ENCODE data around the gene PRR14. TPM values are rescaled to one million over a fixed set of nuclear protein-coding genes. Genes with fewer than 3 reads are reported as not detected.

Gene PRR14
- polyA plus RNA-seq (ENCODE audit: insufficient read length): 20.3 TPM

GRCh38 chr16:30650369-30651123 is at the start of gene PRR14:
PRR14 (plus strand) TSS chr16:30650960; CDS start chr16:30651646, 686 bp downstream.
- DNase-seq (ENCODE audit: low read depth): peak; percentile 98

DNA sequence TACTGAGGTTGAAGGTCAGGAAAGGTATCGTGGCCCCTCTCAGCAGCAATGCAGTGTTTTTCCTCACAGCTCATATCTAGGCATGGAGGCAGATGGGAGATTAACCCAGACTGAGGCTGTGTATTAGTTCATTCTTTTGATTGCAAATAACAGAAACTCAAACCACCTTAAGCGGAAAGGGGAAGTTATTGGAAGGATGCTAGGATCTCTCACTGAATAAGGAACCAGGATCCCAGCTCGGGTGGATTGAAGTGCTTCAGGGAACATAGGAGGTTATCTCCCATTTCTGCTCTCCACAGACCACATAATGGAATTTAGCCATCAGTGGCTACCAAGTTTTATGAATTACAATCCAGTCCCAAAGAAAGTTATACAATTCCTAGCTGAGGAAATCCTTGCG is 48.8 kb upstream of the PRR14 start:
- no peak for DNase-seq (ENCODE audit: low read depth)

- no peak for DNase-seq (ENCODE audit: low read depth)
These were observed 48.0 kb upstream of the PRR14 start for GRCh38 chr16:30602616-30603277.

DNA sequence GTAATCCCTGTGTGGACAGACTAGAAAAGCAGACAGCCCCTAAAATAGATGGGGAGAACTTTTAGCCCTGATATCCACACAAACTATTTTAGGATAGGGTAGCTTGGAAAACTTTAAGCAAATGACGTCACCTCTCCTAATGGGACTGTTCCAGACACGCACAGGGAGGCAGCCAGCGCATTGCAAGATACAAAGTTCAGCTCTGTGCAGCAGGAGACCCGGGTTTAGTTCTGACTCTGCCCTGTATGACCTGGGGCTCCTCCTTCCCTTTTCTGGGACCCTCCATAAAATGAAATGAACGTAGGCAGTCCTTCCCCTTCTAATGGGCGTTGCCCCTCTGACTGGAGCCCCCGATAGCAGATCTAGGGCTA is 46.8 kb upstream of the PRR14 start:
- no peak for DNase-seq (ENCODE audit: low read depth)

DNA sequence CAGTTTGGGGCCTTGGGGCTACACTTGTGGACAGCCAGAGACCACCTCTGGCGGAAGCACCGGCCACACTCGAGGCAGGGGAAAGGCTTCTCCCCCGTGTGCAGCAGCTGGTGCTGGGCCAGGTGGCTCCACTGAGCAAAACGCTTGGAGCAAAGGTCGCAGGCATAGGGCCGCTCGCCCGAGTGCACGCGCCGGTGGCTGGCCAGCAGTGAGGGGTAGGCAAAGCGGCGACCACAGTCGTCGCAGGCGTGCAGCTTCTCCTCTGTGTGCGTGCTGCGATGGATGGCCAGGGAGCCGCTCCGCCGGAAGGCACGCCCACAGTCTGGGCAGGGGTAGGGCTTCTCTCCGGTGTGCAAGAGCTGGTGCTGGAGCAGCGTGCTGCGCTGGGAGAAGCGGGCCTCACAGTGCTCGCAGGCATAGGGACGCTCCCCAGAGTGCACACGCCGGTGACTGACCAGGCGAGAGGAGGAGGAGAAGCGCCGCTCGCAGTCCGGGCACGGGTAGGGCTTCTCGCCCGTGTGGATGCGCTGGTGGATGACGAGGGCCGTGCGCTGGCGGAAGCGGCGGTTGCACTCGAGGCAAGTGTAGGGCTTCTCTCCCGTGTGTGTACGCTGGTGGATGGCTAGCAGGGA is 46.3 kb upstream of the PRR14 start:
- no peak for DNase-seq (ENCODE audit: low read depth)

DNA sequence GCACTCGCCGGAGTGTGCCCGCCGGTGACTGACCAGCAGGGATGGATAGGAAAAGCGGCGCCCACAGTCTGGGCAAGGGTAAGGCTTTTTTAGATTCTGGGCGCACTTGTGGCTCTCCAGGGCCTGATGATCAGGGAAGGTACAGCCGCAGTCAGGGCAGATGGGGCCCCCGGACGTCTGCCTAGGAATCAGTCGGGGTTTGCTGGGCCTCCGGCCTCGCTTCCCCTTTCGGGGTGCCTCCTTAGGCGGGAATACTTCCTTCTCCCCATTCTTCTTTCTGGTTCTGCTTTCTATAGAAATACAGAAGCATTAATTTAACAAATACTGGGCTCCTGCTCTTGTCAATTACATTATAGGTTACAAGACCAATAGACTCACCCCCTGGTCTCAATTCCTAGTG is 45.6 kb upstream of the PRR14 start:
- no peak for DNase-seq (ENCODE audit: low read depth)

GRCh38 chr16:30606004-30606403 is 44.8 kb upstream of the PRR14 start:
- DNase-seq (ENCODE audit: low read depth): no peak

DNA sequence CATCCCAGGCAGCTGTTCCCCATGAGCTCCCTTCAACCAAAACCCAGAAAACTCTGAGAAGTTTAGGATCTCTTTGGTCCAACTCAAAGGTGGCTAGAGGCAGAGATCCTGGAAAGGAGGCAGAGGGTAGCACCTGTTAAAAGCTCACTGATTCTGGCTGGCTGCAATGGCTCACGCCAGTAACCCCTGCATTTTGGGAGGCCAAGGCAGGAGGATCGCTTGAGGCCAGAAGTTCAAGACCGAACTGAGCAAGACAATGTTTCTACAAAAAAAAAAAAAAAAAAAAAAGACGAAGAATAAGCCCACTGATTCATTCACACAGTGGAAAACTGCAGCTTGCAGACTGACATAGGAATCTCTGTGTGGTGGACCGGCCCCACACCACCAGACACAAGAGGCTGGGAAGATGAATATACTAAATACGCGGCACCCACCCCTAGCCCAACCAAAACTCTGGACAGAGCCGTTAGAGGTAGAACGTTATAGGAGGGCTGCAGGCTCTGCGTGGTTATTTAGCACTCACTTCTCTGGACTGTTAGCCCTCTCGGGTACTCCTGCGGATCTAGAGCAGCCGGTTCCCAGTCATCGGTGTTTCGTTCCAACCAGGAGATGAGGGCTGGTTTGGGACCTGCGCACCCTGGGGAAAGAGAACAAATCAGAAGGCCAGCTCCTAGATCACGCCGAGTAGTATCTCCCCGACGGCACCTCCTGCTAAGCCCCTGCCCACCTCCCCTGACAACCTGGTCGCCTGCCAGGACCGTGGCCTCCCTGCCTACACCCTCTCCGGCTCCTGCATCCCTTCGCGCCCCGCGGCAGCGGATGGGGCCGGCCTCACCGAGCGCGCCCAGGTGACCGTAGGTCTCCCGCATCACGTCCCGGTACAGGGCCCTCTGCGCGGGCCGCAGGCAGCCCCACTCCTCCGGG is 41.5 kb upstream of the PRR14 start:
- no peak for DNase-seq (ENCODE audit: low read depth)

DNA sequence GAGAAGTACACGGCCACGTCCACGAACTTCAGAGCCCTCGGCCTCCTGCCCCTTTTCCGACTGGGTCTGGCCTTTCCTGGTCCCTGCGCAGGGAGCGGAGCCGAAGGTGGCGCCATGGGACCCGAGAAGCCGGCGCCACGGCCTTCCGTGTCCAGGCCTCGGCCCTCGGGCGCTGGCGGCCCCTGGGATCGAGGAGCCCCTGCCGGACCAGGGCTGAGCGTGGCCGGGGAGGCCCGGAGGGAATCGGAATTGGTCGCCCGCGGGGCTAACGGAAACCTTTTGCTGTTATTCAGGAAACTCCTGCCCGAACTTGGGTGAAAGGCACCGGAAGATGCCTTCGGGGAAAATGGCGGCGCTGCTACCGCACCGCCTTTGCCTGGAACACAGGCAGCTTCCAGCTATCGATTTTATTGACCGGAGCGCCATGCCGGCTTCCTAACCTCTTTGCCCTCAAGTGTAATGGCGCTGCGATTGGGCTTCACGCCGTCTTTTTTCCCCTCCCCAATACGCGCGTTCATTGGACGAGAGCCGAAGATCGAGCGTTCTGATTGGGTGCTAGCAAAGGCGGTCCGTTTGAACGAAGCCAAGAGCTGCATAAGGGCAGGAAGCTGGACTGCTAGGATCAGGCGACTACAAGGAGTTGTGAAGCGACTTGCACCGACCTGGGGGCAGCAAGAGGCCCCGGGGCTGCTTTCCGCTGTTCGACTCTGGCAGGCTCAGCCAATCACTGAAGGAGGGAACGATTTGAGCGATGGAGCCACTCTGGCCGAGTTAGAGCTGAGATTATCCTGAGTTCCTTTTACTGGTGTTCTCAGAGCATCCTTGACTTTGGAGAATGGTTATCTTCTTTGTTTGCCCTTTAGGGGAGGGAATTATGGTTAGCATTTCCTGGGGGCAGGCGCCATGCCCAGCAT is 40.6 kb upstream of the PRR14 start, which contains the start of gene ZNF689:
Gene ZNF689 (minus strand): TSS at position 464 of the 914 bp plus-strand sequence. CDS start 348 bp downstream, at position 116.
- DNase-seq (ENCODE audit: low read depth): peak; percentile 96

- DNase-seq (ENCODE audit: low read depth): no peak
These were observed 35.2 kb upstream of the PRR14 start for GRCh38 chr16:30615358-30616091.

DNA sequence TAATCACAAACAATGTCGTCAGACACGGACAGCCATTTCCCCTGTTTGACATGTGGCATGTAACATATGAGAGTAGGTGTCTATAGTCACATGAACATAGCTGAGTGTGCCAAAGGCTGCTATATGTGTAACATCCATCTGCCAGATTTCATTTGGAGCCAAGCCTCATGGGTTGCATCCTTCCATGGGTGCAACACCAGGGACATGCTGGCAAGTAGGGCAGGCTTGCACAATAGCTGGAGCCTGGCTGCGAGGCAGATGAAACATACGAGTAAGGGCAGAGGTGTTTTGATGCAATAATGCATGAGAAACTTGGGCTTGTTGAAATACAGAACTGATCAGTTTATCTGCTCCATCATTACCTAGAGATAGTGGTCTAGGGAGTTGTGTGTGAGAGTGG is 31.6 kb upstream of the PRR14 start:
- no peak for DNase-seq (ENCODE audit: low read depth)

DNA sequence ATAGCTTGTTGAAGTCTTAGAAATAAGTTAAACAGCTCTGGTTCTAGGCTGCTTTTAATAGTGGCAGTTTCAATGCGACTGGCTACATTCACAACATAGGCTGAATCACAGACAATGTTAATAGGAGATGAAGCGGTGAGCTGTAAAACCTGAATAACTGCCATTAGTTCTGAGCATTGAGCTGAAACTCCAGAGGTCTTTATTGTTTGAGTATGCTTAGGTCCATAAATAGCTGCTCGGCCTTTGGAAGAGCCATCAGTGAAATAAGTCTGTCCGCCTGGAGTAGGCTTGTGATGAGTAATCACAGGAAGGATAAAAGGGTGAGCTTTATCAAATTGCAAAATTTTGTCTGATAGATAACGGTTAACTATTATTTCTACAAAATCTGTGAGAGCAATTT is 31.1 kb upstream of the PRR14 start:
- DNase-seq (ENCODE audit: low read depth): no peak

GRCh38 chr16:30620169-30620568 is 30.6 kb upstream of the PRR14 start:
- no peak for DNase-seq (ENCODE audit: low read depth)

- DNase-seq (ENCODE audit: low read depth): no peak
These were observed 29.0 kb upstream of the PRR14 start for GRCh38 chr16:30621765-30622164.

DNA sequence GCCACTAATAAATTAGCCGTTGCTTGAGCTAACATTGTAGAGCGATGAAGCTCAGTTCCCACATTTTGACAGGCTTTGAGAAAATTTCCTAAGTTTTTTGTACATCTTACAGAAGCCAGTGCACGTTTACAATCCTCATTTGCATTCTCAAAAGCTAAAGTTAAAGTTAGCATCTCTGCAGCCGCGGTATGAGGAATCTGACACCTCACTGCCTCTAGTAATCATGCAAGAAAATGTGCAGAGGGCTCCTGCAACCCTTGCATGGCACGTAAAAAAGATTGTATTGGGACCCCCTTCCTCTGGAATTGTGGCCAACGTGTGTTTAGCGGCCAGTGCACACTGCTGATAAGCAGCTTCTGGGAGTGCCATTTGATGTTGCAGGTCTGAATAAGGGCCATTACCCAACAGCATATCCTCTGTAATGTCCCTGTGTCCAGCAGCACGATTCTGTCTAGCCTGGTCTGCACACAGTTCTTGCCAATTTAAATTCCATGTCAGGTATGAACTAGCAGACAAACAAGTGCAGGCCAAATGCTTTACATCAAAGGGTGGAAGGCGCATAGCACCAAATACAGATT is 28.2 kb upstream of the PRR14 start:
- no peak for DNase-seq (ENCODE audit: low read depth)

GRCh38 chr16:30623536-30624283 is 27.1 kb upstream of the PRR14 start:
- DNase-seq (ENCODE audit: low read depth): no peak

DNA sequence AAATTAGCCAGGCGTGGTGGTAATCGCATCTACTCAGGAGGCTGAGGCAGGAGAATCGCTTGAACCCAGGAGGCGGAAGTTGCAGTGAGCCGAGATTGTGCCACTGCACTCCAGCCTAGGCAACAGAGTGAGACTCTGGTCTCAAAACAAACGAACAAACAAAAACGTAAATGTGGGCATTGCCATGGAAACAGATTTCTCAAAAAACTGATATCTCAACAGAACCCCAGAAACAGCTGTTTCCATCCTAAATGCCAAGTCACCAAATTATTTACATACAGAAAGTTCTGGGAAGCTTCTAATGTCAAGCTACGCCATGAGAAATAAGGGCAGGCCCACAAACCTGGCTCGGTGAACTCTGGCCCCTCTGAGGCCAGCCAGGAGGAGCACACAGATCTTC is 24.5 kb upstream of the PRR14 start:
- no peak for DNase-seq (ENCODE audit: low read depth)

GRCh38 chr16:30628628-30629540 is 21.9 kb upstream of the PRR14 start:
- DNase-seq (ENCODE audit: low read depth): no peak
